LNCaP clone FGC (cell line): ENCODE results near the gene SRRM2.
A peak's percentile ranks its signal among the peaks of the same experiment; 100 is the strongest.

Experiments used
- DNase-seq: peaks from one replicate; pipeline ENCODE4 v3.0.0-alpha.2; 2011; ENCODE audit warnings: low read depth
- H3K4me3 ChIP-seq: 2 replicates; pipeline ENCODE4 v1.5.1; 2011; ENCODE audit warnings: mild to moderate bottlenecking, low read depth, low read length, control low read depth
- CTCF ChIP-seq: IDR thresholded peaks from 2 replicates; pipeline ENCODE4 v1.5.1; 2012; ENCODE audit warnings: mild to moderate bottlenecking; ENCODE audit not compliant: control insufficient read depth, insufficient read depth; ENCODE audit errors: extremely low read depth

Gene SRRM2

GRCh38 chr16:2798723-2799204, 46.3 kb downstream of the SRRM2 start:
- no peak for TF ChIP-seq CTCF
- no peak for DNase-seq
- no peak overlapping the region for H3K4me3 ChIP-seq

GRCh38 chr16:2799205-2799858, 46.9 kb downstream of the SRRM2 start:
- no peak for DNase-seq
- H3K4me3 ChIP-seq = no peak overlapping the region
- no peak for TF ChIP-seq CTCF

GRCh38 chr16:2799859-2800226, 47.4 kb downstream of the SRRM2 start:
- no peak overlapping the region for H3K4me3 ChIP-seq
- peak; percentile 89 for DNase-seq
- TF ChIP-seq CTCF = no peak

GRCh38 chr16:2803545-2804195, 51.2 kb downstream of the SRRM2 start:
- no peak for DNase-seq
- no peak for TF ChIP-seq CTCF
- no peak overlapping the region for H3K4me3 ChIP-seq

GRCh38 chr16:2804728-2805127, 52.3 kb downstream of the SRRM2 start:
- H3K4me3 ChIP-seq = no peak overlapping the region
- no peak for TF ChIP-seq CTCF
- DNase-seq = no peak

- H3K4me3 ChIP-seq = no peak overlapping the region
- DNase-seq = no peak
- no peak for TF ChIP-seq CTCF
Measured at GRCh38 chr16:2806286-2806685, 53.8 kb downstream of the SRRM2 start.
